ENCODE measurements around the gene MAP4K3. TPM values are rescaled to one million over a fixed set of nuclear protein-coding genes. Genes with fewer than 3 reads are reported as not detected.

The MAP4K3 gene
- total RNA-seq, 1 experiment from 2014 or later: 21.4 TPM

DNA sequence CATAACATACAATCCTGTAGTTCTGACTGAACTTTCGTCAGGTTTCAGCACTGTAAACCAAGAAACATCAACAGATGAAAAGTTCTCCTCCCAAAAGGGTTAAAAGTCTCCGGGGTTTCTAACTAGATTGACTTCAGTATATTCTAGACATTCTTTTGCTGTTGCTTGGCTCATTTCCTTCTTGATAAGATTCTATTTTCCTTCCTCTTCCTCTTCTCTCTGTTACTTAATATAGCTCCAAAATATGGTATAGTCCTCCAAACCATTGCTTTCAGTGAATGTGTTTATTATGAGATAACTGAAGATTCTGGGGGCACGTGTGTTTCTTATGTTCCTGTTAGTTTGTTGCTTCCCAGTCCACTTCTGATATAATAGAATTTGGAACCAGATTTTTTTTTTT lies 46.4 kb upstream of the MAP4K3 start:
- CTCF ChIA-PET: no interaction called here
- RAD21 ChIA-PET (ENCODE audit: low non-redundant PET in 1 of 2, low total read pairs in 2 of 2, uncharacterized antibody in 2 of 2, unreplicated experiment in 2 of 2): no interaction called here
- H3K9me3 ChIP-seq (ENCODE audit: control insufficient read depth in 1 of 2, insufficient read depth in 1 of 2, low read depth in 1 of 2, low read length in 2 of 2): no peaks in the 10 kb centered on the region
- BruUV-seq (replicated peaks): no TSS peak
- no peak overlapping the region for H3K4me2 ChIP-seq (ENCODE audit: low read length)
- H3K27ac ChIP-seq (ENCODE audit: low read depth, low read length): no peak overlapping the region
- H3K79me2 ChIP-seq (ENCODE audit: insufficient read depth, low read length): no peaks in the 10 kb centered on the region
- peaks cover 6 to 11% of the 10 kb centered on the region in 2 experiments; a peak in 3 of 4 replicates for H3K4me1 ChIP-seq (ENCODE audit: control insufficient read depth in 1 of 2, insufficient read depth in 2 of 2, low read length in 2 of 2)
- intact Hi-C loops (cut with micrococcal nuclease): no loop called here
- ATAC-seq: no peak
- POLR2A ChIA-PET: no interaction called here
- H4K20me1 ChIP-seq (ENCODE audit: insufficient read depth): no peaks in the 10 kb centered on the region
- H3K9ac ChIP-seq (ENCODE audit: low read length): no peak overlapping the region
- TF ChIP-seq SIN3A (IDR thresholded peaks at IDR 0.05; ENCODE audit: low read depth): no peak
- no peak for TF ChIP-seq YY1 (IDR thresholded peaks at IDR 0.05; ENCODE audit: extremely low read depth, insufficient replicate concordance, low read depth, low read length)
- no peak for TF ChIP-seq ZNF274 (IDR thresholded peaks at IDR 0.05; ENCODE audit: low read depth, low read length)
- TF ChIP-seq, protein P1, sequence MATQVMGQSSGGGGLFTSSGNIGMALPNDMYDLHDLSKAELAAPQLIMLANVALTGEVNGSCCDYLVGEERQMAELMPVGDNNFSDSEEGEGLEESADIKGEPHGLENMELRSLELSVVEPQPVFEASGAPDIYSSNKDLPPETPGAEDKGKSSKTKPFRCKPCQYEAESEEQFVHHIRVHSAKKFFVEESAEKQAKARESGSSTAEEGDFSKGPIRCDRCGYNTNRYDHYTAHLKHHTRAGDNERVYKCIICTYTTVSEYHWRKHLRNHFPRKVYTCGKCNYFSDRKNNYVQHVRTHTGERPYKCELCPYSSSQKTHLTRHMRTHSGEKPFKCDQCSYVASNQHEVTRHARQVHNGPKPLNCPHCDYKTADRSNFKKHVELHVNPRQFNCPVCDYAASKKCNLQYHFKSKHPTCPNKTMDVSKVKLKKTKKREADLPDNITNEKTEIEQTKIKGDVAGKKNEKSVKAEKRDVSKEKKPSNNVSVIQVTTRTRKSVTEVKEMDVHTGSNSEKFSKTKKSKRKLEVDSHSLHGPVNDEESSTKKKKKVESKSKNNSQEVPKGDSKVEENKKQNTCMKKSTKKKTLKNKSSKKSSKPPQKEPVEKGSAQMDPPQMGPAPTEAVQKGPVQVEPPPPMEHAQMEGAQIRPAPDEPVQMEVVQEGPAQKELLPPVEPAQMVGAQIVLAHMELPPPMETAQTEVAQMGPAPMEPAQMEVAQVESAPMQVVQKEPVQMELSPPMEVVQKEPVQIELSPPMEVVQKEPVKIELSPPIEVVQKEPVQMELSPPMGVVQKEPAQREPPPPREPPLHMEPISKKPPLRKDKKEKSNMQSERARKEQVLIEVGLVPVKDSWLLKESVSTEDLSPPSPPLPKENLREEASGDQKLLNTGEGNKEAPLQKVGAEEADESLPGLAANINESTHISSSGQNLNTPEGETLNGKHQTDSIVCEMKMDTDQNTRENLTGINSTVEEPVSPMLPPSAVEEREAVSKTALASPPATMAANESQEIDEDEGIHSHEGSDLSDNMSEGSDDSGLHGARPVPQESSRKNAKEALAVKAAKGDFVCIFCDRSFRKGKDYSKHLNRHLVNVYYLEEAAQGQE (IDR thresholded peaks at IDR 0.05; ENCODE audit: low read depth): no peak
- TF ChIP-seq CEBPB (IDR thresholded peaks at IDR 0.05; ENCODE audit: low read depth): no peak
- TF ChIP-seq, protein P2, sequence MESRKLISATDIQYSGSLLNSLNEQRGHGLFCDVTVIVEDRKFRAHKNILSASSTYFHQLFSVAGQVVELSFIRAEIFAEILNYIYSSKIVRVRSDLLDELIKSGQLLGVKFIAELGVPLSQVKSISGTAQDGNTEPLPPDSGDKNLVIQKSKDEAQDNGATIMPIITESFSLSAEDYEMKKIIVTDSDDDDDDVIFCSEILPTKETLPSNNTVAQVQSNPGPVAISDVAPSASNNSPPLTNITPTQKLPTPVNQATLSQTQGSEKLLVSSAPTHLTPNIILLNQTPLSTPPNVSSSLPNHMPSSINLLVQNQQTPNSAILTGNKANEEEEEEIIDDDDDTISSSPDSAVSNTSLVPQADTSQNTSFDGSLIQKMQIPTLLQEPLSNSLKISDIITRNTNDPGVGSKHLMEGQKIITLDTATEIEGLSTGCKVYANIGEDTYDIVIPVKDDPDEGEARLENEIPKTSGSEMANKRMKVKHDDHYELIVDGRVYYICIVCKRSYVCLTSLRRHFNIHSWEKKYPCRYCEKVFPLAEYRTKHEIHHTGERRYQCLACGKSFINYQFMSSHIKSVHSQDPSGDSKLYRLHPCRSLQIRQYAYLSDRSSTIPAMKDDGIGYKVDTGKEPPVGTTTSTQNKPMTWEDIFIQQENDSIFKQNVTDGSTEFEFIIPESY (IDR thresholded peaks at IDR 0.05; ENCODE audit: extremely low read depth, insufficient replicate concordance, low read length): no peak
- no peak for TF ChIP-seq EZH2 (IDR thresholded peaks at IDR 0.05)
- no peak overlapping the region for H2AFZ ChIP-seq (ENCODE audit: low read depth, low read length, poor library complexity, severe bottlenecking)
- H3K27me3 ChIP-seq (ENCODE audit: insufficient read depth, low read length): no peaks in the 10 kb centered on the region
- no peak overlapping the region for H3K4me3 ChIP-seq (replicated peaks in 1 of 2; ENCODE audit: low read depth in 1 of 2, low read length in 2 of 2)
- no peak for DNase-seq (ENCODE audit: low read depth, low spot score)
- no peaks in the 10 kb centered on the region for H3K9me2 ChIP-seq (ENCODE audit: insufficient read depth)
- no peaks in the 10 kb centered on the region for H3K36me3 ChIP-seq (ENCODE audit: control insufficient read depth in 1 of 2, insufficient read depth in 2 of 2, low read length in 2 of 2)
